Effector CD8-positive, alpha-beta T cell (primary cell): ENCODE measurements around the gene CALR.
A peak's percentile ranks its signal among the peaks of the same experiment; 100 is the strongest.
"Not testable (repeated sequence)": the region's sequence is repeated elsewhere in the genome, so short reads cannot be mapped to it uniquely, and the experiment has no call there.

Experiments used
- DNase-seq: peaks from one replicate; lab custom pipeline; 2025; lab: John Stamatoyannopoulos, UW
- total RNA-seq, 4 experiments: gene quantifications; one replicate each; lab custom pipeline; 2026; lab: John Stamatoyannopoulos, UW

Gene CALR
- total RNA-seq: 358 to 1,087 (median 619) reads per million in 4 experiments

DNA sequence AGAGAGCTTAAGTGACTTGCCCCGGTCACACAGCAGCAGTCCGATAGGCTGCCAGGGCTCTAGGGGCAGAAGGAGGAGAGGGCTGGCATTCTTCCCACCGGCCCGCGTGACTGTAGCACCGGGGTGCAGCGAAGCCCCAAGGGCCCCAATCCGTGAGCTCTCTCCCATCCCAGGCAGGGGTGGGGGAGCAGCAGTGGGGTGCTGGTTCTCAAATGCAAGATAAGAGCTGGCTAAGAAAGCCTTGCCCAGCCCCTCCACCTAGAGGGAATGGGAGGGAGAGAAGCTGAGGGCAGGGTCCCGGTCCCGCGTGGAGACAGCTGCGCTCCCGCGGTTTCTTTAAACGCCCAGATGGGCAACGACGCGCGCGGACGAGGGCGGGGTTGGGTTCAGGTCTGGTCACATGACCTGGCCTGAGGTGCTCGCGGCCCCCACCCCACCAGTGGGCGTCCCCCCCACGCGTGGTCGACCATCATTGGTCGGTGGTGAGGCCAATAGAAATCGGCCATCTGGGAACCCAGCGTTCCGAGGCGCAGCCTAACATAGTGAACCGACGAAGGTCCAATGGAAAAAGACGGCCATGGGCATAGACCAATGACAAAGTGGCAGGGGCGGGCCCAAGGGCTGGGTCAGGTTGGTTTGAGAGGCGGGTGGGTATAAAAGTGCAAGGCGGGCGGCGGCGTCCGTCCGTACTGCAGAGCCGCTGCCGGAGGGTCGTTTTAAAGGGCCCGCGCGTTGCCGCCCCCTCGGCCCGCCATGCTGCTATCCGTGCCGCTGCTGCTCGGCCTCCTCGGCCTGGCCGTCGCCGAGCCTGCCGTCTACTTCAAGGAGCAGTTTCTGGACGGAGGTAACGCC is at the start of gene CALR:
CALR (plus strand) TSS at position 683 of the 852 bp plus-strand sequence; CDS start at position 754, 71 bp downstream.
- DNase-seq: peak; percentile 99

DNA sequence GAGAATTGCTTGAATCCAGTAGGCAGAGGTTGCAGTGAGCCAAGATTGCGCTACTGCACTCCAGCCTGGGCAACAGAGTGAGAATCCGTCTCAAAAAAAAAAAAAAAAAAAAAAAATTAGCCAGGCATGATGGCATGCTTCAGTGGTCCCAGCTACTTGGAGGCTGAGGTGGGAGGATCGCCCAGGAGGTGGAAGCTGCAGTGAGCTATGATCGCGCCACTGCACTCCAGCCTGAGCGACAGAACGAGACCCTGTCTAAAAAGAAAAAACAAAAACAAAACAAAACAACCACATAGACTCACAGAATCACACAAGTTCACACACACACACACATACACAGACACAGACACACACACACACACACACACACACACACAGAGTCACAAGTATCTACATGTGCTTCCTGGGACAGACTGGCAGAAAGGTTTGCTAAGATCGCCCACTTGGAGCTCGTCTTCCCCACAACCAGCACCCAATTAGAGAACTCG is 48.1 kb upstream of the CALR start:
- not testable (repeated sequence) for DNase-seq

DNA sequence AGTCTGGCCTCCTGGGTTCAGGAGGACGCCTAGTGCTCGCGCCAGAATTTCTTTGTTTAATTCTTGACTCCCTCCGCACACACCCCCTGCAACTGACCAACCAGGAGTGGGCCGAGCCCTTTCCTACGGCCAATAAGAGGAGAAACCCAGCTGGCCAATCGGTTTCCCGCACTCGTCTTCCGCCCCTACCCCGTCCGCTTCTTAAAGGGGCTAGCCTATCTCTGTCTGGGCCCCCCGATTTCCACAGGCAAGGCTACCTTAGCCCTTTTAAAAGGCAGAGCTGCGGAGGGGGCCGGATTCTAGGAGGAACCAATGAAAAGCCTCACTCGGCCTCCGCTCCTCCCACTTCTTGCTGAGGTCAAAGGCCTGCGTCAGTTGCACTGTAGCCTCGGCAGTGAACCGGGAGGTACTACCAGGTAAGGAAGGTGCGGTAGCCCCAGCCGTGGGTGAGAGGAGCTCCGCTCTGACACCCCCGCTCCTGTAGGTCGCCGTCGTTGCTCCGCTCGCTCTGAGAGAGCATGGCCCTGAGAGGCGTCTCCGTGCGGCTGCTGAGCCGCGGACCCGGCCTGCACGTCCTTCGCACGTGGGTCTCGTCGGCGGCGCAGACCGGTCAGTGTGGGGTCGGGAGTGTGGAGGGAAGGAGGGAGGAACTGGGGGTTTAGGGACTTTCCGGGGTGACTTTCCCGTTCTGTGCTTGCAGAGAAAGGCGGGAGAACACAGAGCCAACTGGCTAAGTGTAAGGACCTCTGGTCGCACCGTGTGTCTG is 47.4 kb upstream of the CALR start, which contains the start of gene GCDH:
GCDH (plus strand) TSS at position 374 of the 766 bp plus-strand sequence; CDS start at position 519, 145 bp downstream.
- DNase-seq: peak; percentile 94

DNA sequence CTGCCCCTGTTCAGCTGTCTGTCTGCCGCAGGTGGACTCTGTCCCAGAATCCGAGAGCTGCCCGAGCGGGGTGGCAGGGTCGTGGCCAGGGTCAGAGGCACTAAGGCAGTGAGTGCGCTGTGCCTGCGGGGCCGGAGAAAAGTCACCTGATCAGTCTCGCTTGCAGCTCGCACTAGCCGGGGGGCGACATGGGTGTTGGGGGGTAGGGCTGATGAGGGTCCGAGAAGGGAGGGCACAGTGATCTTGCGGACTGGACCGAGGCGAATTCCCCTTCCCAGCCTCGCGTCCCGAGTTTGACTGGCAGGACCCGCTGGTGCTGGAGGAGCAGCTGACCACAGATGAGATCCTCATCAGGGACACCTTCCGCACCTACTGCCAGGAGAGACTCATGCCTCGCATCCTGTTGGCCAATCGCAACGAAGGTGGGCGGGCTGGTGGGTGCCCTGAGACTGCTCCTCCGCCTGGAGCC is 46.8 kb upstream of the CALR start:
- no peak for DNase-seq

DNA sequence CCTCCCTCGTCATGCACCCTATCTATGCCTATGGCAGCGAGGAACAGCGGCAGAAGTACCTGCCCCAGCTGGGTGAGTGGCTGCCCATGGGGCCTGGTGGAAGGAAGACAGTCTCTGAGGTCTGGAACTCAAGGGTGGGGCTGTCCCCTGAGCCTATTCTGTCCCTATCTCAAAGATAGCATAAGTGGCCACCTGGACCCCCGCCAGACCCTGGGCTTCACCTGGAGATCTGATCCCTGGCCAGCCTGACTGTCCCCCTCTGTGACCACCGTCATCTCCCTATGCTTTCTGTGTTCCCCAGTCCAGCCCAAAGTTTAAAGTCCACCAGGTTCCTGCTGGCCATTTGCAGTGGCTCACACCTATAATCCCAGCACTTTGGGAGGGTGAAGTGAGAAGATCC is 44.8 kb upstream of the CALR start:
- DNase-seq: no peak

DNA sequence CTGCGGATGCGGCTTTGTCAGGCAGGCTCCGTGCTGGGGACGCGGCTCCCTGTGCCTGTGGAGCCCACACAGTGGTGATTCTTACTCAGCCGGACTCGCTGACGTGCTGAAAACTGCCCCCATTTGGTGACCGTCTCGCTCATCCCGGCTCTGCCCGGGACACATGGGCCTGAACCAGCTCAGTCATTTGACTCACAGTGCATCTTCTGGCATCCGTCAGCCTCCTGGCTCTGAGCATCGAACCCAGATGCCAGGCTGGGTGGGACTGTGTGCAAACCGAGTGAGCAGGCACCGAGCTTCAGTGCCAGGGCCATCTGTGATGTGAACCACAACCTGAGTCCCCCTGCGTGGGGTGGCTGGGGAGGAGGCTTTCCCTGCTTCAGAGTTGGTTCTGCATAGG is 41.9 kb upstream of the CALR start:
- no peak for DNase-seq

DNA sequence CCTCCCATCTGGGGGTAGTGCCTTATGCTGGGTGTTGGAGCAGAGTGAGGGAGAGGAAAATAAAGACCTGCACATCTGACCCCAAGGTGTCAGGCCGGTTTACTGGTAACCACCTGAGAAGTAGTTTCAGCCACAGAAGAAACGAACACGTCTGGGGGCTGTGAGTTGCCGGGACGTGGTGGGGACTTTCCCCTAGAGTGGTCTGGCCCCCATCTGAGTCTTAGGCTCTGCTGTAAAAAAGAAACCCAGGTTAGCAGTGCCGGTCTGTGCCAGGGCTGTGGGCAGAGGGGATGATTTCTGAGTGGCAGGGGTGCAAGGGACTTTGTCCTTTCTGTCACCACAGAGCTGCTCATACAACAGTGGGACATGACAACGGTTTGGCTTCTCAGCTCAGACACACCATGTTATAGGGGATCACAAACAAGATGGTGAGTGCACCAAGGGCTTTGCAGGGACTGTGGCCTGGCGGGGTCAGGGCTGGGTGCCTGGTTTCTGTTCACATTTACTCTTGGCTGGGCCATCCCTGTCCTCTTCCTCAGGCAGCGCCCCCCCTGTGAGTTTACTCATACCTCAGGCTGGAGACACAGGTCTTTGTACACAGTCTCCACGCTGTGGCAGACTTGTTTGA is 38.4 kb upstream of the CALR start:
- no peak for DNase-seq

DNA sequence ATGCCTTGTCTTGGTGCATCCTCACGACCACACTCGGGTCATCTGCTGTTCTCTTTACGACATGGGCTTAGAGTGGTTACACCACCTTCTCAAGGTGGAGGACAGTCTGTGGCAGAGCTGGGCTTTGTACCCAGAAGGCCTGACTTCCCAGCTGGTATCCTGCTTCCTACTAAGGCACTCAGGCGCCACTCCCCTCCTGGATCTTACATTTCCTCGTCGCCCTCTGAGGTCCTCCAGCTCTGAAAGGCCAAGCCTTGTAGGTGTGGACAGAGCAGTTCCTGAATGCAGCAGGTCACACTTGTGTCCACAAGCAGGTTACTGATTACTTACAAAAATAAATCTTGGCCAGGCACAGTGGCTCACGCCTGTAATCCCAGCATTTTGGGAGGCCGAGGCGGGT is 31.2 kb upstream of the CALR start:
- DNase-seq: no peak

DNA sequence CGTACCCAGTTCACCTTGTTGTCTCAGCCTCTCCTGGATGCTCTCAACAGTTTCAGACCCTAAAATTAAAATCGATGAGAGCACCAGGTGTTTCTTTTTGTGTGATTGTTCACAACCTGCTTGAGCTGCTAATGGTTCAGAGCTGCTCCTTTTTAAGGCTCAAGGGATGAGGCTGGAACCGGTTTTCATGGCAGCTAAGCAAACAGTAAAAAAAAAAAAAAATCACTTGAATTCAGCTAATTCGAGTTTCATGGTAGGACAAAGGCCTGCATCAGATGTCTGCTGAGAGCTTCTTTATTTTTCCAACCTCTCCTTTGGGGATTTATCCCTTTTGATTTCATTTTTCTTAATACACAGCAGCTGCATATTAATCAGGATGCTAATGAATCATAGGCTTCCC is 25.8 kb upstream of the CALR start:
- no peak for DNase-seq

DNA sequence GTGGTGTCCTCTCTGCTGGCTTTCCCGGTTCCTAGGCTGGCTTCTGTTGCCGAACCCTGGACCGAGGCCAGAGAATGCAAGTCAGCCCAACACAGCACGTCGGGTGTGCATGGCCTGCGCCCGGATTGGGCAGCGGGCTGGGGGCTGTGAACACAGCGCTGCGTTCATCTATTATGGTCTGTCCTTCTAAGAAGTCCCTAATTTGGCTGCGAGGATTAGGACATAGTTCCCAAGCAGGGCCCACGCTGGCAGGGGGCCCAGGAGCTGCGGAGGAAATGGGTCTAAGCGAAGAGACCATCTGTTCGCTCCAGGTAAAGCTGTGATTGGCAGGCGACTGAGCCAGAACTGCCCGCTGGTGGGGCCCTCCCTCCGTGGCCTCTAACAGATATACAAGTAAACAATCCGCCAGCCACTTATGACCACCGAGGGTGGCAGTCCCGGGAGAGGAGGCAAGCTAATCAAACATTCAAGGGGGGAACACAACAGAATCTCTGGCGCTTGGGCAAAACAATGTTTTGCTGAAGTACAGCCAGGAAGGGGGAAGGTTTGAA is 25.3 kb upstream of the CALR start:
- DNase-seq: no peak

DNA sequence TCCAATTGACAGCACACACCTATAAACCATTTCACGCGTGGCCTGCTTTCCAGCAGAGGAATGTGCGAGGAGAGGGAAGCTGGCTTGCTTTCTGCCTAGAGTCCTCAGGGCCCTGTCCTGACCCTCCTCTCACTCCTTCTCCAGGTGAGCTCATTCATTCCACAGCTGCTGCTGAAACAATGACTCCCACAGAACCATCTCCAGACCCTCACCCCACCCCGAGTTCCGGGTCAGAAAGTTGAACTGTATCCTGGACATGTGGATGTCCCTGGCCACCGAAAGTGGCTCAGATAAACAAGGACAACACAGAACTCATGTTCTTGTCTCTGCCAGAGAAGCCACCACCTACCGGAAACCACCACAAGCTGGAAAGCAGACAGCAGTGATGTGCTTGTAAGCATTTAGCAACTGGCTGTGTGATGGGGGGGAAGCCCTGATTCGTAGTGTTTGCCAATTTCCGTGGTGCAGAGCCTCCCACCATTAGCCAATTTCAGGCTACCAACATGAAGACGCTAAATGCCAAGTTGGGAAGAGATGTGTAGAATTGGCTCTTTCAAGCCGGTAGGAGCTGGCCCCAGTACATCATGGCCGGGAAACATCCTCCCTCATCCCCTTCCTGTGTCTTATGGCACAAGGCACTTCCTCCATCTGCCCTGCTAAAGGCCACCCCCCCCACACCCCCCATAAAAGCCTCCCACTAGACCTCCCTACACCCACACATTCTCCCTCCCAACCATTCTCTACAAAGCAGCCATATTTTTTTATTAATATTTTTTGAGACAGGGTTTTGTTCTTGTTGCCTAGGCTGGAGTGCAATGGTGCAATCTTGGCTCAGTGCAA is 24.3 kb upstream of the CALR start:
- peak; percentile 14 for DNase-seq

DNA sequence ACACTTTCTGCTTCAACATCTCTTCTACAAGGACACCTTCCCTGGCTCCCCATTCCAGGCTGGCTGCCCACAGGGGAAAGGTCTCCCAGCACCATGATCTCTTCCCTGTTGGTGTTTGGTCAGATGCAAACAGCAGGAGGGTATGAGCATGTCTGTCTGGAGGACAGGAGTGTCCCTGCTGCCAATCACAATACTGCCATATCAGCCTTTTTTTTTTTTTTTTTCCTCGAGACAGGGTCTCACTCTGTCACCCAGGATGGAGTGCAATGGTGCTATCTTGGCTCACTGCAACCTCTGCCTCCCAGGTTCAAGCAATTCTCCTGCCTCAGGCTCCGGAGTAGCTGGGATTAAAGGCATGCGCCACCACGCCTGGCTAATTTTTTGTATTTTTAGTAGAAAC is 22.5 kb upstream of the CALR start:
- not testable (repeated sequence) for DNase-seq

DNA sequence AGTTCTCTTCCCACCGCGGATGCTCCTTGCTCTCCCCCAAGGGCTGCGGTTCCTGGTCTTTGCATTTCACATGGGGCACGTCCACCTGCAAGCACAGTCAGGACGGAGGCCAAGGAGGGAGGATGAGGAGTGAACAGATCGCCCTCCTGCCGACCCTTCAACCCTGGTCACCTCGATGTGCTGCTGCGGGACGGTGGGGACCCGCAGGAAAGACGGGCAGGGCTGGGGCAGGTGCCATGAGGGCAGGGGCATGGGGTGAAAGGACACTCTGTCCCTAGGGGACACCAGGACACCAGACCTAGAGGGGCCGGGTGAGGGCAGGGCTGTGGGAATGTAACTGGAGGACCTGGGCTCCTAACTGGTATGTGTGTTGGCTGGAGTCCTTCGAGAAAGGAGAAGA is 20.2 kb upstream of the CALR start:
- no peak for DNase-seq

DNA sequence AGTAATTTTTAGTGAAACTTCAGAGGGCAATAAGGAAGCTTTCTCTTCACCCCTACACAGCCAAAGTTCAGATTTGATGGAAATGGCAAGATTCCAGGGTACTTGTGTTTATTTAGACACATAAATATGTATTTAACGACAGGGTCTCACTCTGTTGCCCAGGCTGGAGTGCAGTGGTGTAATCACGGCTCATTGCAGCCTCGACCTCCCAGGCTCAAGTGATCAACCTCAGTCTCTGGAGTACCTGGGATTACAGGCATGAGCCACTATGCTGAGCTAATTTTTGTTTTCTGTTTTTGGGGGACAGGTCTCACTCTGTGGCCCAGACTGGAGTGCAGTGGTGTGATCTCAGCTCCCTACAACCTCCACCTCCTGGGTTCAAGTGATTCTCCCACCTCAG is 17.4 kb upstream of the CALR start:
- DNase-seq: no peak

DNA sequence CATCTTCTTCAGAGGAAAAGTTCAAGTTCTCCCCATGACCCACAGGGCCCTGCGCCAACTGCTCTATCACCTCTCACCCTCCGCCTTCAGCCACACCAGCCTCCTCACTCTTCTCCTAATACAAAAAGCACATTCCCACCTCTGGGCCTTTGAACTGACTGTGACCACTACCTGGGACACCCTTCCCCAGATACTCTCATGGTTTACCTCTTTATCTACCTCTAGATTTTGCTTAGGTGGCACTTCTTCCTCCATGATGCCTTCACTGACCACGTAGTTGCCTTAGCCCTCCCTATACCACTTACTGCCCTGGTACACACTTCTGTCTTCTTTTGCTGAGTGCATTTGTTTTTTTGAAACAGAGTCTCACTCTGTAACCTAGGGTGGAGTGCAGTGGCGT is 15.4 kb upstream of the CALR start:
- no peak for DNase-seq

DNA sequence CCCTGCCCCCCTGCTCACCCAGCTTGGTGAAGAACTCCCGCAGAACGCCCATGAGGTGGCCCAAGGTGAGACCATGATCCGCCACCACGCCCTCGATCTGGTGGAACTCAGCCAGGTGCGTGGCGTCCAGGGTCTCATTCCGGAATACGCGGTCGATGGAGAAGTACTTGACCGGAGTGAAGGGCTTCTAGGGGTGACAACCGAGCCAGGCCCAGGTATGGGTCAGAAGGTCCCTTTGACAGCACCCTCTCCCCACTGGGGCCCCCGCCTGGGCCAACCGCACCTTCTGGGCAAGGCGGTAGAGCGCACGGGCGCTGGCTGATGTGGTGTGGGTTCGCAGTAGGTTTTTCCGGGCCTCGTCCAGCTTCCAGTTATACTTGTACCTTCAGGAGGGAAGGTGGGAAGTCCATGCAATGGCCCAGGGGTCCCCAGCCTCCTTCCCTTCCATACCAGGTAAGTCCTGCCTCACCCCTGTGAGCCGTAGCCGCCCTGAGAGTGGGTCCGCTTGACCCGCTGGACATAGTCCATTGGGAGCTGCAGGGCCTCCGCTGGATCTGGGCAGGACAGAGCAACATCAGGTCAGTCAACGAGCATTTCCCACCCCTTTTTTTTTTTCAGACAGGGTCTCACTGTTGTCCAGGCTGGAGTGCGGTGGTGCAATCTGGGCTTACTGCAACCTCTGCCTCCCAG is 13.6 kb upstream of the CALR start:
- no peak for DNase-seq

DNA sequence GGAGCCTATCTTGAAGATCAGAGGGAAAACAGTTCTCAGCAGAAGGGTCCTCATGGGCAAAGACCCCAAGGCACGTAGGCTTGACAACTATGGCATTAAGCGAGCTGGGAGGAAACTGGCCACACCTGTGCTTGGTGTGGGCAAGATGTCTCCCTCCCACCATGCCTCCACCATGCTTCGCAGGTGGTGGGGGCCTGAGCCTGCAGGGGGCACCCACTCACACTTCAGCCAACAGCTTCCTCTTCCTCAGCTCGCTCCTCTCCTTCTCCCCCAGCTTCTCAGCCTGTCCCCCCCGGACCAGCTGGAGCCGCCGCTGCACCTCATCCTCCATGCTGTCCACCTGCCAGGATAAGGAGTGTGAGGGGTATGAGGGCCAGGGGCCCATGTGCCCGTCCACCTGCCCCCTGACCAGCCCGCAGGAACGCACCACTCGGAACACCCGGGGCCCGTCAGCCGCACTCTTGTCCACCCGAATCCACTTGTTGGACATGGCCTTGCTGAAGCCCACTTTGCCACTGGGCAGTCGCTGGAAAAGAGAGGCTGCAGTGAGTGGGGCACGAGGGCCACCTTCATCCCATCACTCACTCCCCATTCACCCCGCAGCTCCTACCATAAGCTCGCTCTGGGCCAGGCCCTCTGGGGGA is 8.3 kb upstream of the CALR start:
- no peak for DNase-seq

DNA sequence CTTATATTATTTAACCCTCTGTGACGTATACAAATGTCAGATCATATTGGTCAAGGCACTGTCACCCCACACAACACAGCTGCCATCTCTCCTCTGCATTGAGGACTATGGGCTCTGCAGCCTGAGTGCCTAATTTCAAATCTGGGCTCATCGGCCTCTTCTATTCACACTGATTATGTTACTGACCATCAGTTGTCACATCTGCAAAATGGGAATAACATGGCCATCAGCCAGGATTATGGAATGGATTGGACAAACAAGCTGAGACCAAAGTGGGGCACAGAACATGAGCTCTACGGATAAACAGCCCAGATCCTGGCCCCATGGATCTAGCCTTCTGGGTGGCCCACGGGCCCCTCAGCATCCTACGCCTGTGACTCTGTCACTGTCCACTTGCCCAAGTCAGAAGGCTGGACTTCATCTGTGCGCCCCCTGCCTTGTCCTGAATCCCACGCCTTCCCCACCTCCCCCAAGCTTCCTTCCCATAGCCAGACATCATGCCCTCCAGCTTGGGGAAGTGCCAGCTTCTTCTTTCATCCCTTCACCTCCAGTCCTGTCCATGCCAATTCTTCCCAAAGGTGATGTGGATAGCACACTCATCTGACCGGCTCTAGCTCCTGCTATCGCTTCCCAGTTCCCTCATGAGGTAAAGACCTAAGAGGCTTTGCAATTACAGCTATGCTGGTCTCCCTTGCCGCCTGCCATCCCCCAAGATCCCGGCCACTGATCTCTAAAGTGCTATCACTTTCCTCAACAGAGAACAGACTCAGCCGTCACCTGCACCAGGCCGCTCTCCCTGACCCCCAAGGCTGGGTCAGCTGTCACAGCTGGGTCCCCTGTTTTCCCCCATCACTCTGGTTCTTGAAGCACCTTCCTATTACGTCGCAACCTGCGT is 5.8 kb upstream of the CALR start:
- no peak for DNase-seq
